ENCODE data around the gene SCOC.

GRCh38 chr4:140427106-140427918 lies 53.9 kb downstream of the SCOC start, which contains the start of gene CLGN:
- TF ChIP-seq CTCF (IDR thresholded peaks at IDR 0.05) (no peak), POLR2A (IDR thresholded peaks at IDR 0.05) (no peak)

Data from lower leg skin (tissue), 3 donors.